GM18511 (cell line): Measurements from ENCODE around the gene CCDC177.

Experiments used
- ATAC-seq: cut with Tn5 transposase; IDR thresholded peaks from one replicate; pipeline ENCODE4 v1.9.1; 2021; ENCODE audit warnings: mild to moderate bottlenecking, moderate library complexity; ENCODE audit not compliant: unreplicated experiment

Gene CCDC177

GRCh38 chr14:69531135-69531534, 43.5 kb downstream of the CCDC177 start:
- ATAC-seq = no peak

- ATAC-seq = no peak
These were observed 44.6 kb downstream of the CCDC177 start for GRCh38 chr14:69530095-69530494.

GRCh38 chr14:69529563-69529962, 45.1 kb downstream of the CCDC177 start:
- no peak for ATAC-seq

GRCh38 chr14:69528930-69529329, 45.7 kb downstream of the CCDC177 start:
- ATAC-seq = no peak

GRCh38 chr14:69528143-69528542, 46.5 kb downstream of the CCDC177 start:
- no peak for ATAC-seq

- no peak for ATAC-seq
These were observed 47.0 kb downstream of the CCDC177 start for GRCh38 chr14:69527635-69528034.

- no peak for ATAC-seq
These were observed 48.8 kb downstream of the CCDC177 start for GRCh38 chr14:69525896-69526295.

GRCh38 chr14:69522026-69522425, 52.6 kb downstream of the CCDC177 start:
- no peak for ATAC-seq
